SK-N-SH treated with all-trans-retinoic acid at 6 μM for 48 hours (cell line): ENCODE data around the gene VARS1.
"Not testable (repeated sequence)": the region's sequence is repeated elsewhere in the genome, so short reads cannot be mapped to it uniquely, and the experiment has no call there.

Experiments used
- ATAC-seq: fragments of 200-7000 bp; cut with Tn5 transposase; 3 replicates; pipeline ENCODE4 v1.9.1; 2020; ENCODE audit warnings: mild to moderate bottlenecking, moderate library complexity
- ARNTL ChIP-seq: fragments of 450-650 bp; formaldehyde crosslinking; IDR thresholded peaks from 2 replicates; pipeline ENCODE4 v1.5.0; 2020; ENCODE audit warnings: low read depth, mild to moderate bottlenecking, moderate library complexity, borderline replicate concordance
- CSDC2 ChIP-seq: fragments of 250-450 bp; sonication (Bioruptor Pico); IDR thresholded peaks from 2 replicates; pipeline ENCODE4 v1.5.0; 2020; ENCODE audit warnings: mild to moderate bottlenecking, moderate library complexity
- ESRRG ChIP-seq: fragments of 250-450 bp; sonication (Bioruptor Pico); IDR thresholded peaks from 2 replicates; pipeline ENCODE4 v1.6.1; 2021; ENCODE audit warnings: mild to moderate bottlenecking
- GLIS3 ChIP-seq: fragments of 250-450 bp; sonication (Bioruptor Pico); IDR thresholded peaks from 2 replicates; pipeline ENCODE4 v1.5.0; 2020; ENCODE audit warnings: mild to moderate bottlenecking, moderate library complexity
- ISL1 ChIP-seq: fragments of 250-450 bp; sonication (Bioruptor Pico); IDR thresholded peaks from 2 replicates; pipeline ENCODE4 v2.1.2; 2022; ENCODE audit warnings: mild to moderate bottlenecking, moderate library complexity
- OSR1 ChIP-seq: fragments of 250-450 bp; sonication (Bioruptor Pico); IDR thresholded peaks from 2 replicates; pipeline ENCODE4 v1.8.0; 2022; ENCODE audit warnings: moderate library complexity, mild to moderate bottlenecking, inconsistent platforms
- PPARA ChIP-seq: fragments of 250-450 bp; sonication (Bioruptor Pico); IDR thresholded peaks from 2 replicates; pipeline ENCODE4 v1.5.0; 2020; ENCODE audit warnings: mild to moderate bottlenecking, borderline replicate concordance
- RARB ChIP-seq: fragments of 250-450 bp; sonication (Bioruptor Pico); IDR thresholded peaks from 2 replicates; pipeline ENCODE4 v1.8.0; 2021; ENCODE audit warnings: mild to moderate bottlenecking, moderate library complexity
- SNAI2 ChIP-seq: fragments of 250-450 bp; sonication (Bioruptor Pico); IDR thresholded peaks from 2 replicates; pipeline ENCODE4 v1.5.0; 2020; ENCODE audit warnings: mild to moderate bottlenecking, moderate library complexity
- TCF4 ChIP-seq: fragments of 250-450 bp; sonication (Bioruptor Pico); IDR thresholded peaks from 2 replicates; pipeline ENCODE4 v1.8.0; 2021; ENCODE audit warnings: mild to moderate bottlenecking, moderate library complexity, borderline replicate concordance
- TOX ChIP-seq: fragments of 250-450 bp; sonication (Bioruptor Pico); IDR thresholded peaks from 2 replicates; pipeline ENCODE4 v1.8.0; 2021; ENCODE audit warnings: mild to moderate bottlenecking, moderate library complexity, borderline replicate concordance
- ZC3H10 ChIP-seq: fragments of 250-450 bp; sonication (Bioruptor Pico); IDR thresholded peaks from 2 replicates; pipeline ENCODE4 v1.5.1; 2021; ENCODE audit warnings: mild to moderate bottlenecking, moderate library complexity
- ZFP3 ChIP-seq: fragments of 250-450 bp; sonication (Bioruptor Pico); IDR thresholded peaks from 2 replicates; pipeline ENCODE4 v1.5.0; 2020; ENCODE audit warnings: mild to moderate bottlenecking, moderate library complexity
- ZFP30 ChIP-seq: fragments of 450-650 bp; formaldehyde crosslinking; IDR thresholded peaks from 2 replicates; pipeline ENCODE4 v1.5.0; 2022; ENCODE audit warnings: mild to moderate bottlenecking, moderate library complexity
- ZNF565 ChIP-seq: fragments of 450-650 bp; formaldehyde crosslinking; conservative IDR thresholded peaks from 2 replicates; pipeline ENCODE4 v1.5.0; 2020; ENCODE audit warnings: low read depth, mild to moderate bottlenecking, moderate library complexity
- ZNF70 ChIP-seq: fragments of 450-650 bp; formaldehyde crosslinking; IDR thresholded peaks from 2 replicates; pipeline ENCODE4 v1.5.0; 2020; ENCODE audit warnings: mild to moderate bottlenecking, moderate library complexity
- ZNF8 ChIP-seq: fragments of 450-650 bp; formaldehyde crosslinking; IDR thresholded peaks from 2 replicates; pipeline ENCODE4 v1.5.0; 2020; ENCODE audit warnings: mild to moderate bottlenecking, moderate library complexity
- TF ChIP-seq, protein P1 (sequence below): fragments of 250-450 bp; sonication (Bioruptor Pico); IDR thresholded peaks from 2 replicates; pipeline ENCODE4 v1.5.0; 2020; ENCODE audit warnings: mild to moderate bottlenecking, moderate library complexity
- TF ChIP-seq, protein P2 (sequence below): fragments of 250-450 bp; sonication (Bioruptor Pico); IDR thresholded peaks from 2 replicates; pipeline ENCODE4 v1.5.1; 2021; ENCODE audit warnings: mild to moderate bottlenecking, moderate library complexity
- TF ChIP-seq, protein P3 (sequence below): fragments of 250-450 bp; sonication (Bioruptor Pico); IDR thresholded peaks from 2 replicates; pipeline ENCODE4 v1.8.0; 2021; ENCODE audit warnings: low read depth, mild to moderate bottlenecking, moderate library complexity, borderline replicate concordance
- TF ChIP-seq, protein P4 (sequence below): fragments of 250-450 bp; sonication (Bioruptor Pico); IDR thresholded peaks from 2 replicates; pipeline ENCODE4 v1.8.0; 2020; ENCODE audit warnings: mild to moderate bottlenecking, moderate library complexity, borderline replicate concordance
- TF ChIP-seq, protein P5 (sequence below): fragments of 250-450 bp; sonication (Bioruptor Pico); IDR thresholded peaks from 2 replicates; pipeline ENCODE4 v1.5.1; 2020; ENCODE audit warnings: low read depth, mild to moderate bottlenecking, moderate library complexity

Gene VARS1

DNA sequence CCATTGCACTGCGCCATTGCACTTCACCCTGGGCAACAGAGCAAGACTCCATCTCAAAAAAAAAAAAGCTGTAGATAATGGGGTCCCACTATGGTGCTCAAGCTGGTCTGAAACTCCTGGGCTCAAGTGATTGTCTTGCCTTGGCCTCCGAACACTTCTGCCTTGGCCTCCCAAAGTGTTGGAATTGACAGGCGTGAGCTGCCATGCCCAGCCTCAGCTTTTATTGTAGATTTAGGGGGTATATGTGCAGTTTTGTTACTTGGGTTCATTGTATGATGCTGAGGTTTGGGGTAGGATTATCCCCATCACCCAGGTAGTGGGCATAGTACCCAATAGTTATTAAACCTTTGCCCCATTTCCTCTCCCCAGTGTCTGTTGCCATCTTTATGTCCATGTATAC, 43.4 kb upstream of the VARS1 start:
- no peak for ATAC-seq
- TF ChIP-seq ESRRG (no peak), ZFP3 (CRISPR knock-in tag) (no peak), TOX (CRISPR knock-in tag) (no peak), PPARA (CRISPR knock-in tag) (no peak)
- TF ChIP-seq, protein P1, sequence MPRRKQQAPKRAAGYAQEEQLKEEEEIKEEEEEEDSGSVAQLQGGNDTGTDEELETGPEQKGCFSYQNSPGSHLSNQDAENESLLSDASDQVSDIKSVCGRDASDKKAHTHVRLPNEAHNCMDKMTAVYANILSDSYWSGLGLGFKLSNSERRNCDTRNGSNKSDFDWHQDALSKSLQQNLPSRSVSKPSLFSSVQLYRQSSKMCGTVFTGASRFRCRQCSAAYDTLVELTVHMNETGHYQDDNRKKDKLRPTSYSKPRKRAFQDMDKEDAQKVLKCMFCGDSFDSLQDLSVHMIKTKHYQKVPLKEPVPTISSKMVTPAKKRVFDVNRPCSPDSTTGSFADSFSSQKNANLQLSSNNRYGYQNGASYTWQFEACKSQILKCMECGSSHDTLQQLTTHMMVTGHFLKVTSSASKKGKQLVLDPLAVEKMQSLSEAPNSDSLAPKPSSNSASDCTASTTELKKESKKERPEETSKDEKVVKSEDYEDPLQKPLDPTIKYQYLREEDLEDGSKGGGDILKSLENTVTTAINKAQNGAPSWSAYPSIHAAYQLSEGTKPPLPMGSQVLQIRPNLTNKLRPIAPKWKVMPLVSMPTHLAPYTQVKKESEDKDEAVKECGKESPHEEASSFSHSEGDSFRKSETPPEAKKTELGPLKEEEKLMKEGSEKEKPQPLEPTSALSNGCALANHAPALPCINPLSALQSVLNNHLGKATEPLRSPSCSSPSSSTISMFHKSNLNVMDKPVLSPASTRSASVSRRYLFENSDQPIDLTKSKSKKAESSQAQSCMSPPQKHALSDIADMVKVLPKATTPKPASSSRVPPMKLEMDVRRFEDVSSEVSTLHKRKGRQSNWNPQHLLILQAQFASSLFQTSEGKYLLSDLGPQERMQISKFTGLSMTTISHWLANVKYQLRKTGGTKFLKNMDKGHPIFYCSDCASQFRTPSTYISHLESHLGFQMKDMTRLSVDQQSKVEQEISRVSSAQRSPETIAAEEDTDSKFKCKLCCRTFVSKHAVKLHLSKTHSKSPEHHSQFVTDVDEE (CRISPR knock-in tag) = no peak
- TF ChIP-seq, protein P2, sequence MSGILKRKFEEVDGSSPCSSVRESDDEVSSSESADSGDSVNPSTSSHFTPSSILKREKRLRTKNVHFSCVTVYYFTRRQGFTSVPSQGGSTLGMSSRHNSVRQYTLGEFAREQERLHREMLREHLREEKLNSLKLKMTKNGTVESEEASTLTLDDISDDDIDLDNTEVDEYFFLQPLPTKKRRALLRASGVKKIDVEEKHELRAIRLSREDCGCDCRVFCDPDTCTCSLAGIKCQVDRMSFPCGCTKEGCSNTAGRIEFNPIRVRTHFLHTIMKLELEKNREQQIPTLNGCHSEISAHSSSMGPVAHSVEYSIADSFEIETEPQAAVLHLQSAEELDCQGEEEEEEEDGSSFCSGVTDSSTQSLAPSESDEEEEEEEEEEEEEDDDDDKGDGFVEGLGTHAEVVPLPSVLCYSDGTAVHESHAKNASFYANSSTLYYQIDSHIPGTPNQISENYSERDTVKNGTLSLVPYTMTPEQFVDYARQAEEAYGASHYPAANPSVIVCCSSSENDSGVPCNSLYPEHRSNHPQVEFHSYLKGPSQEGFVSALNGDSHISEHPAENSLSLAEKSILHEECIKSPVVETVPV = no peak

DNA sequence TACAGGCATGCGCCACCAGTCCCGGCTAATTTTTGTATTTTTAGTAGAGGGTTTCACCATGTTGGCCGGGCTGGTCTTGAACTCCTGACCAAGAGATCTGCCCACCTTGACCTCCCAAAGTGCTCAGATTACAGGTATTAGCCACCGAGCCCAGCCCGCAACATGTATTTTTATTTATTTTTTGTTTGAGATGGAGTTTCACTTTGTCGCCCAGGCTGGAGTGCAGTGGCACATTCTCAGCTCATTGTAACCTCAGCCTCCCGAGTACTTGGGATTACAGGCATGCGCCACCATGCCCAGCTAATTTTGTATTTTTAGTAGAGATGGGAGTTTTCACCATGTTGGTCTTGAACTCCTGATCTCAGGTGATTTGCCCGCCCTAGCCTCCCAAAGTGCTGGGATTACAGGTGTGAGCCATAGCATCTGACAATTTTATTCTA, 42.6 kb upstream of the VARS1 start:
- ATAC-seq = not testable (repeated sequence)

DNA sequence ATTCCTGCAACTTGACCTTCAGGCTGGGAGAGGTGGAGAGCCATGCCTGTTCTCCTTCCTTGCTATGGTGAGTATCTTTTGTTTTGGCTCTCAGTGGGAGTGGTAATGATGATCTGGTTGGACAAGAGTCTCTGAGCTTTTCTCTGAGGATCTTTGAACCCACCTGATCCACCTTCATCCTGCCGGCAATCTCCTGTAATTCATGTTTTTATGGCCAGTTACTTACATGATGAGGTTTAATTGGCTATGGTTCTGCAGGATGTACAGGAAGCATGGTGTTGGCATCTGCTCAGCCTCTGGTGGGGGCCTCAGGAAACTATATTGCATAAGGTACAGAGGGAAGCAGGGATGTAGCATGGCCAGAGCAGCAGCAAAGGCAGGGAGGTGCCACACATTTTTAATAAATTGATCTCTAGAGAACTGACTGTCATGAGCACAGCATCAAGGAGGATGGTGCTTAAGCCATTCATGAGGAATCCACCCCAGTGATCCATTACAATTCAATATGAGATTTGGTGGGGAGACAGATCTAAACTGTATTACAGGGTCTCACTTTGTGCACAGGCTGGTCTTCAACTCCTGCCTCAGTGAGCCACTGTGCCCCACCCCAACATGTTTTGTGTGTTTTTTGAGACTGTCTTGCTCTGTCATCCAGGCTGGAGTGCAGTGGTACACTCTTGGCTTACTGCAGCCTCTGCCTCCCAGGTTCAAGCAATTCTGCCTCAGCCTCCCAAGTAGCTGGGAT, 42.0 kb upstream of the VARS1 start:
- ATAC-seq = no peak
- TF ChIP-seq GLIS3 (CRISPR knock-in tag) (no peak), ZNF8 (CRISPR knock-in tag) (no peak), TOX (CRISPR knock-in tag) (no peak), ZFP3 (CRISPR knock-in tag) (no peak), ARNTL (CRISPR knock-in tag) (no peak), ISL1 (CRISPR knock-in tag) (no peak), OSR1 (CRISPR knock-in tag) (no peak), ZFP30 (CRISPR knock-in tag) (no peak), ZNF70 (CRISPR knock-in tag) (no peak), ESRRG (no peak), ZNF565 (CRISPR knock-in tag) (no peak), RARB (CRISPR knock-in tag) (no peak), SNAI2 (CRISPR knock-in tag) (no peak), CSDC2 (CRISPR knock-in tag) (no peak), ZC3H10 (CRISPR knock-in tag) (no peak), TCF4 (CRISPR knock-in tag) (no peak)
- TF ChIP-seq, protein P1 (CRISPR knock-in tag) = no peak
- TF ChIP-seq, protein P3, sequence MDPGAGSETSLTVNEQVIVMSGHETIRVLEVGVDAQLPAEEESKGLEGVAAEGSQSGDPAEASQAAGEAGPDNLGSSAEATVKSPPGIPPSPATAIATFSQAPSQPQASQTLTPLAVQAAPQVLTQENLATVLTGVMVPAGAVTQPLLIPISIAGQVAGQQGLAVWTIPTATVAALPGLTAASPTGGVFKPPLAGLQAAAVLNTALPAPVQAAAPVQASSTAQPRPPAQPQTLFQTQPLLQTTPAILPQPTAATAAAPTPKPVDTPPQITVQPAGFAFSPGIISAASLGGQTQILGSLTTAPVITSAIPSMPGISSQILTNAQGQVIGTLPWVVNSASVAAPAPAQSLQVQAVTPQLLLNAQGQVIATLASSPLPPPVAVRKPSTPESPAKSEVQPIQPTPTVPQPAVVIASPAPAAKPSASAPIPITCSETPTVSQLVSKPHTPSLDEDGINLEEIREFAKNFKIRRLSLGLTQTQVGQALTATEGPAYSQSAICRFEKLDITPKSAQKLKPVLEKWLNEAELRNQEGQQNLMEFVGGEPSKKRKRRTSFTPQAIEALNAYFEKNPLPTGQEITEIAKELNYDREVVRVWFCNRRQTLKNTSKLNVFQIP = no peak
- TF ChIP-seq, protein P4, sequence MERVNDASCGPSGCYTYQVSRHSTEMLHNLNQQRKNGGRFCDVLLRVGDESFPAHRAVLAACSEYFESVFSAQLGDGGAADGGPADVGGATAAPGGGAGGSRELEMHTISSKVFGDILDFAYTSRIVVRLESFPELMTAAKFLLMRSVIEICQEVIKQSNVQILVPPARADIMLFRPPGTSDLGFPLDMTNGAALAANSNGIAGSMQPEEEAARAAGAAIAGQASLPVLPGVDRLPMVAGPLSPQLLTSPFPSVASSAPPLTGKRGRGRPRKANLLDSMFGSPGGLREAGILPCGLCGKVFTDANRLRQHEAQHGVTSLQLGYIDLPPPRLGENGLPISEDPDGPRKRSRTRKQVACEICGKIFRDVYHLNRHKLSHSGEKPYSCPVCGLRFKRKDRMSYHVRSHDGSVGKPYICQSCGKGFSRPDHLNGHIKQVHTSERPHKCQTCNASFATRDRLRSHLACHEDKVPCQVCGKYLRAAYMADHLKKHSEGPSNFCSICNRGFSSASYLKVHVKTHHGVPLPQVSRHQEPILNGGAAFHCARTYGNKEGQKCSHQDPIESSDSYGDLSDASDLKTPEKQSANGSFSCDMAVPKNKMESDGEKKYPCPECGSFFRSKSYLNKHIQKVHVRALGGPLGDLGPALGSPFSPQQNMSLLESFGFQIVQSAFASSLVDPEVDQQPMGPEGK (CRISPR knock-in tag) = no peak
- TF ChIP-seq, protein P5, sequence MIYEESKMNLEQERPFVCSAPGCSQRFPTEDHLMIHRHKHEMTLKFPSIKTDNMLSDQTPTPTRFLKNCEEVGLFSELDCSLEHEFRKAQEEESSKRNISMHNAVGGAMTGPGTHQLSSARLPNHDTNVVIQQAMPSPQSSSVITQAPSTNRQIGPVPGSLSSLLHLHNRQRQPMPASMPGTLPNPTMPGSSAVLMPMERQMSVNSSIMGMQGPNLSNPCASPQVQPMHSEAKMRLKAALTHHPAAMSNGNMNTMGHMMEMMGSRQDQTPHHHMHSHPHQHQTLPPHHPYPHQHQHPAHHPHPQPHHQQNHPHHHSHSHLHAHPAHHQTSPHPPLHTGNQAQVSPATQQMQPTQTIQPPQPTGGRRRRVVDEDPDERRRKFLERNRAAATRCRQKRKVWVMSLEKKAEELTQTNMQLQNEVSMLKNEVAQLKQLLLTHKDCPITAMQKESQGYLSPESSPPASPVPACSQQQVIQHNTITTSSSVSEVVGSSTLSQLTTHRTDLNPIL (CRISPR knock-in tag) = no peak
